ENCODE measurements around the gene SERPINB12.

Gene SERPINB12

GRCh38 chr18:63515801-63516200, 26.4 kb upstream of the SERPINB12 start:
- no peaks in the 10 kb centered on the region for H3K4me1 ChIP-seq
- no peaks in the 10 kb centered on the region for H3K9me3 ChIP-seq (replicated peaks in 1 of 11)
- H3K27me3 ChIP-seq, result no peaks in the 10 kb centered on the region
- TF ChIP-seq Cebpa-rat (IDR thresholded peaks at IDR 0.05), result no peak
- no peak overlapping the region for H3K4me2 ChIP-seq
- H3K9ac ChIP-seq, result no peak overlapping the region
- H3K4me3 ChIP-seq, result no peak overlapping the region
- H4K20me1 ChIP-seq, result no peaks in the 10 kb centered on the region
- no peak overlapping the region for H3K27ac ChIP-seq
- H3K36me3 ChIP-seq, result no peaks in the 10 kb centered on the region

DNA sequence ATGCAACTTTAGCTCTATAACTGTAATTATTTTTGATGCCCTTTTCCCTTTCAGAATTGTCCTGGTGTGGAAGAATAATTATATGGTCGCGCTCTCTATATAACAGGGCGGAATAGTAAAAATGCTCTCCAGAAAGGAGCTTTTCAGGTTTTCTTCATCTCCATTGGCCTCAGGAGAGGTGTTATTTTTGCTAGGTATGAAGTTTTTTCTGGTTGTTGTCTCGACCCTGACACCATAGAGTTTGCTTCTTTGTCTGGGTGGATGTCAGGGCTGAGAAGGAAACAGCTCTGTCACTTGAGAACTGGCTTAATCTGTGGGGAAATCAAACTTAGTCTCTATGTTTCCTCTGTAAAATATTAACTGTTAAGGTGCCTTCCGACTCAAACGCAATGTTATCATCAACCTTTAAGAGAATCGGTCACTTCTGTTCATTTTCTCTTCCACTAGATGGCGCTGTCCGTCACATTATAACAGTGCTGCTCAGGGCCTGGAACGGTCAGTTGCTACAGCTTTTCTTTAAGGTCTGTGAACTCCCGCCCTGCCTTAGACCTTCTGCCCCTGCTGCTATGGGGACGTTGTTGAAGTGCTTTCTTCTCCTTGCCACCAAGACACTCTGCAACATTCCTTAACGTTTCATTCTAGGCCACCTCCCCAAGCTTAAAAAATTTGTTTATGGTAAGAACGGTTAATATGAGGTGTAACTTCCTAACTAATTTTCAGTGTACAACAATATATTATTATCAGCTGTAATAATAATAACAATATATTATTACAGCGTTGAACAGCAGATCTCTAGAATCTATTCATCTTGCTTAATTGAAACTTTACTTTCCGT, 23.8 kb upstream of the SERPINB12 start:
- no peak overlapping the region for H3K9ac ChIP-seq
- no peaks in the 10 kb centered on the region for H4K20me1 ChIP-seq
- H3K9me3 ChIP-seq (replicated peaks in 1 of 11), result no peaks in the 10 kb centered on the region
- peak overlapping the region in 2 of 11 experiments; percentile 31 to 35; a peak in 3 of 22 replicates for H3K4me2 ChIP-seq
- no peak for TF ChIP-seq Cebpa-rat (IDR thresholded peaks at IDR 0.05)
- H3K4me1 ChIP-seq, result no peaks in the 10 kb centered on the region
- no peak overlapping the region for H3K4me3 ChIP-seq
- no peaks in the 10 kb centered on the region for H3K27me3 ChIP-seq
- no peak overlapping the region for H3K27ac ChIP-seq
- no peaks in the 10 kb centered on the region for H3K36me3 ChIP-seq

GRCh38 chr18:63520053-63520685, 22.0 kb upstream of the SERPINB12 start:
- H3K27me3 ChIP-seq, result no peaks in the 10 kb centered on the region
- TF ChIP-seq Cebpa-rat (IDR thresholded peaks at IDR 0.05), result no peak

DNA sequence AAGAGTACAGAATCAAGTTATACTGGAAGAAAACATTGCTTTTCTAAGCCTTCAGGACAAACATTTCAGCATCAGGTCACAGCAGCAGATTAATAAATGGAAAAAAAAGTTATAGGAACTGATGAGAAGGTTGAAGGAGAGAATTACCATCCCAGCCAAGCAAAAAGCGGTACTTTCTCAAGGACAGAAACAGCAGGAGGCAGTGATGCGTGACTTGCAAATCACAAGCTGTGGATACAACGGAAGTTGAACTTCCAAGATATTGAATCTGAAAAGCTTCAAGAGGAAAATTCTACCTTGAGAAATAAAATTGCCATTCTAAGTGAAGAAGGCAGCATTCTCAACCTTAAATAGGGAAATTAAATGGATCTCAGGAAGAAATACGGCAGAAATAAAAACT, 18.5 kb upstream of the SERPINB12 start:
- no peak overlapping the region for H3K27ac ChIP-seq
- peaks cover 7 to 20% (median 11%) of the 10 kb centered on the region in 11 experiments; a peak in 14 of 22 replicates for H3K9me3 ChIP-seq (replicated peaks in 1 of 11)
- TF ChIP-seq Cebpa-rat (IDR thresholded peaks at IDR 0.05), result no peak
- no peaks in the 10 kb centered on the region for H4K20me1 ChIP-seq
- H3K4me2 ChIP-seq, result no peak overlapping the region
- H3K4me3 ChIP-seq, result no peak overlapping the region
- no peaks in the 10 kb centered on the region for H3K27me3 ChIP-seq
- H3K4me1 ChIP-seq, result no peaks in the 10 kb centered on the region
- no peaks in the 10 kb centered on the region for H3K36me3 ChIP-seq
- no peak overlapping the region for H3K9ac ChIP-seq

More at GRCh38 chr18:63520053-63520685, 22.0 kb upstream of the SERPINB12 start:
- H3K4me3 ChIP-seq, result no peak overlapping the region
- no peak overlapping the region for H3K9ac ChIP-seq
- no peaks in the 10 kb centered on the region for H4K20me1 ChIP-seq
- no peaks in the 10 kb centered on the region for H3K4me1 ChIP-seq
- no peak overlapping the region for H3K4me2 ChIP-seq
- H3K27ac ChIP-seq, result no peak overlapping the region
- no peaks in the 10 kb centered on the region for H3K36me3 ChIP-seq
- H3K9me3 ChIP-seq (replicated peaks in 1 of 11), result no peaks in the 10 kb centered on the region

- no peak for TF ChIP-seq Cebpa-rat (IDR thresholded peaks at IDR 0.05)
- H3K9me3 ChIP-seq (replicated peaks in 1 of 11), result peaks cover 7 to 20% (median 11%) of the 10 kb centered on the region in 11 experiments; a peak in 14 of 22 replicates
These were observed 14.9 kb upstream of the SERPINB12 start for GRCh38 chr18:63527251-63527650.

DNA sequence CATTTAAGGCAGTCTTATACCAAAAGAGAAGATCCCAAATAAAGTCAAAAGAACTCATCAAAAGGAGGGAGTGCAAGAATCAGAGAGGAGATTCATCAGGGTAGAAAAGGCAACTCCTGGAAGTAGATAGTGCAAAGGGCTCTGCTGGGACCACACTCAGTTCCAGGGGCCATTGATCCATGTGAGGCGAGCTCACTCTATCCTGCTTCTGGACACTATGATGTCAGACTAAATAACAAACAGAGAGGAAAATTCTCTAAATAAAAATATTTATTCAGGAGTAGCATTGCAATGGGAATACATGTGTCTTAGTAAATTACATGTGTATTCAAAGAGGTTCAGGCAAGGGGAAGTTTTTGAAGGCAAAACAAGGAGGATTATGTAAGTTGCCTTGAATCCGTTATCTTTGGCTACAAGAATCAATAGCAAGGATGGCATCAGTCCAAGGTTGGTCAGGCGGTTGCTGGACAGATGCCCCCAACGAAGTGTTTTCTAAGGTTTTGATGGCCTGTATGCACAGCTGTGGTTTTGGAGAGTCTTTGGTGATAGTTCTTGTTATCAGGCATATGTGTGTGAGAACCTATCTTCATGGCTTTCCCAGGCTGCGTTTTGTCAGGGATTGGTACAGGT, 13.2 kb upstream of the SERPINB12 start:
- no peaks in the 10 kb centered on the region for H3K36me3 ChIP-seq
- no peaks in the 10 kb centered on the region for H3K27me3 ChIP-seq
- H3K4me2 ChIP-seq, result no peak overlapping the region
- H3K4me3 ChIP-seq, result no peak overlapping the region
- no peaks in the 10 kb centered on the region for H4K20me1 ChIP-seq
- no peak overlapping the region for H3K27ac ChIP-seq
- no peak overlapping the region for H3K9ac ChIP-seq
- H3K4me1 ChIP-seq, result no peaks in the 10 kb centered on the region
- H3K9me3 ChIP-seq (replicated peaks in 1 of 11), result peaks cover 7 to 20% (median 11%) of the 10 kb centered on the region in 11 experiments; a peak in 14 of 22 replicates
- TF ChIP-seq Cebpa-rat (IDR thresholded peaks at IDR 0.05), result no peak

More at GRCh38 chr18:63527251-63527650, 14.9 kb upstream of the SERPINB12 start:
- H3K27ac ChIP-seq, result no peak overlapping the region
- no peak overlapping the region for H3K9ac ChIP-seq
- H3K4me1 ChIP-seq, result no peaks in the 10 kb centered on the region
- H3K36me3 ChIP-seq, result no peaks in the 10 kb centered on the region
- no peaks in the 10 kb centered on the region for H3K27me3 ChIP-seq
- H4K20me1 ChIP-seq, result no peaks in the 10 kb centered on the region
- H3K4me2 ChIP-seq, result no peak overlapping the region
- no peak overlapping the region for H3K4me3 ChIP-seq

GRCh38 chr18:63532471-63532870, 9.7 kb upstream of the SERPINB12 start:
- H4K20me1 ChIP-seq, result no peaks in the 10 kb centered on the region
- peaks cover 0 to 5% (median 0%) of the 10 kb centered on the region in 10 experiments; a peak in 2 of 20 replicates for H3K4me1 ChIP-seq
- TF ChIP-seq Cebpa-rat (IDR thresholded peaks at IDR 0.05), result no peak
- no peak overlapping the region for H3K9ac ChIP-seq
- no peaks in the 10 kb centered on the region for H3K36me3 ChIP-seq
- H3K4me2 ChIP-seq, result no peak overlapping the region
- no peak overlapping the region for H3K4me3 ChIP-seq
- no peak overlapping the region for H3K27ac ChIP-seq
- peaks cover 5 to 10% (median 6%) of the 10 kb centered on the region in 11 experiments; a peak in 12 of 22 replicates for H3K9me3 ChIP-seq (replicated peaks in 1 of 11)
- no peaks in the 10 kb centered on the region for H3K27me3 ChIP-seq

- no peaks in the 10 kb centered on the region for H3K27me3 ChIP-seq
- peaks cover 0 to 5% (median 0%) of the 10 kb centered on the region in 10 experiments; a peak in 2 of 20 replicates for H3K4me1 ChIP-seq
- H3K36me3 ChIP-seq, result no peaks in the 10 kb centered on the region
- no peak overlapping the region for H3K9ac ChIP-seq
- H3K27ac ChIP-seq, result no peak overlapping the region
- peak overlapping the region in 1 of 11 experiments; percentile 4; a peak in 1 of 22 replicates for H3K4me2 ChIP-seq
- H4K20me1 ChIP-seq, result no peaks in the 10 kb centered on the region
- no peak for TF ChIP-seq Cebpa-rat (IDR thresholded peaks at IDR 0.05)
- H3K4me3 ChIP-seq, result no peak overlapping the region
- peaks cover 0 to 4% (median 0%) of the 10 kb centered on the region in 11 experiments; a peak in 1 of 22 replicates for H3K9me3 ChIP-seq (replicated peaks in 1 of 11)
These were observed 7.6 kb upstream of the SERPINB12 start for GRCh38 chr18:63534615-63535014.

DNA sequence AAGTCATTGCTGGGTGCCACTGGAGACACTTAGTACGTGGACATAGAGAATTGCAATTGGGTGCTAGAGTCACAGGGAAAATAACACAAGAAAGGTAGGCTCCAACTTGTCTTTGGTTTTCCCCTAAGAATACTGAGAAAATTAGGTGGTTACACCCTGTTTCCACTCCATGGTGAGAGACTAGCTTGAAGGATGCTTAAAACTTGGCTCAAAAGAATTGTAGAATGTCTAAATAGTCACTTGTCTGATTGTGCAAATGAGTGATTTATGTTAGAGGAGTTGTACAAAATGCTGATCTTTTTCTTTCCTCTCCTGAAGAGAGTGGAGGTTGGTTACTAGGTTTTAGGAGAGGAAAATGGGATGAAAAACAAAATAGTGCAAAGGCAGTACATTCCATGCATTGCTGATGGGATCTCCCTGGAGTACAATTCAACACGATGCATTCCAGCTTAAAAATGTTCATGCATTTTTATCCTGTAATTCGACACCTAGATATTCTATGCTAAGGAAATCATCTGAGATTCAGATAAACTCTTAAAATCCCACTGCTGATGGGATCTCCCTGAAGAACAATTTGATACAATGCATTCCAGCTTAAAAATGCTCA, 2.2 kb upstream of the SERPINB12 start:
- Histone ChIP-seq H3K4me3 (no peak overlapping the region), H4K20me1 (no peaks in the 10 kb centered on the region), H3K9me3 (replicated peaks in 1 of 11) (peaks cover 0 to 4% (median 0%) of the 10 kb centered on the region in 11 experiments; a peak in 1 of 22 replicates), H3K4me1 (no peaks in the 10 kb centered on the region), H3K4me2 (no peak overlapping the region), H3K27me3 (no peaks in the 10 kb centered on the region), H3K36me3 (no peaks in the 10 kb centered on the region), H3K27ac (no peak overlapping the region), H3K9ac (no peak overlapping the region)
- TF ChIP-seq Cebpa-rat (IDR thresholded peaks at IDR 0.05), result no peak
